ENCODE results near the gene CMTM7.
A peak's percentile ranks its signal among the peaks of the same experiment; 100 is the strongest.

CMTM7 gene

GRCh38 chr3:32397941-32398340, 6.3 kb downstream of the CMTM7 start:
- H3K4me3 ChIP-seq (replicated peaks; ENCODE audit: insufficient read depth, low read length): no peak overlapping the region
- peak overlapping the region; percentile 46 for H3K27ac ChIP-seq (replicated peaks)
- H3K27me3 ChIP-seq (ENCODE audit: insufficient read depth, poor library complexity, severe bottlenecking): no peaks in the 10 kb centered on the region
- no peak for DNase-seq (ENCODE audit: low read depth in 1 of 2, low spot score in 1 of 2)
- TF ChIP-seq, protein P1, sequence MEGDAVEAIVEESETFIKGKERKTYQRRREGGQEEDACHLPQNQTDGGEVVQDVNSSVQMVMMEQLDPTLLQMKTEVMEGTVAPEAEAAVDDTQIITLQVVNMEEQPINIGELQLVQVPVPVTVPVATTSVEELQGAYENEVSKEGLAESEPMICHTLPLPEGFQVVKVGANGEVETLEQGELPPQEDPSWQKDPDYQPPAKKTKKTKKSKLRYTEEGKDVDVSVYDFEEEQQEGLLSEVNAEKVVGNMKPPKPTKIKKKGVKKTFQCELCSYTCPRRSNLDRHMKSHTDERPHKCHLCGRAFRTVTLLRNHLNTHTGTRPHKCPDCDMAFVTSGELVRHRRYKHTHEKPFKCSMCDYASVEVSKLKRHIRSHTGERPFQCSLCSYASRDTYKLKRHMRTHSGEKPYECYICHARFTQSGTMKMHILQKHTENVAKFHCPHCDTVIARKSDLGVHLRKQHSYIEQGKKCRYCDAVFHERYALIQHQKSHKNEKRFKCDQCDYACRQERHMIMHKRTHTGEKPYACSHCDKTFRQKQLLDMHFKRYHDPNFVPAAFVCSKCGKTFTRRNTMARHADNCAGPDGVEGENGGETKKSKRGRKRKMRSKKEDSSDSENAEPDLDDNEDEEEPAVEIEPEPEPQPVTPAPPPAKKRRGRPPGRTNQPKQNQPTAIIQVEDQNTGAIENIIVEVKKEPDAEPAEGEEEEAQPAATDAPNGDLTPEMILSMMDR (IDR thresholded peaks at IDR 0.05; ENCODE audit: insufficient read depth, low read length): no peak
- no peak for TF ChIP-seq GABPA (IDR thresholded peaks at IDR 0.05; ENCODE audit: low read depth)
- no peak for TF ChIP-seq REST (IDR thresholded peaks at IDR 0.05; ENCODE audit: insufficient replicate concordance, low read depth)
- no peak; the same call in 1 of the 2 replicates for TF ChIP-seq POLR2AphosphoS5 (IDR thresholded peaks at IDR 0.05; ENCODE audit: low read depth)
- no peak for TF ChIP-seq SPI1 (IDR thresholded peaks at IDR 0.05; ENCODE audit: borderline replicate concordance, low read depth)

DNA sequence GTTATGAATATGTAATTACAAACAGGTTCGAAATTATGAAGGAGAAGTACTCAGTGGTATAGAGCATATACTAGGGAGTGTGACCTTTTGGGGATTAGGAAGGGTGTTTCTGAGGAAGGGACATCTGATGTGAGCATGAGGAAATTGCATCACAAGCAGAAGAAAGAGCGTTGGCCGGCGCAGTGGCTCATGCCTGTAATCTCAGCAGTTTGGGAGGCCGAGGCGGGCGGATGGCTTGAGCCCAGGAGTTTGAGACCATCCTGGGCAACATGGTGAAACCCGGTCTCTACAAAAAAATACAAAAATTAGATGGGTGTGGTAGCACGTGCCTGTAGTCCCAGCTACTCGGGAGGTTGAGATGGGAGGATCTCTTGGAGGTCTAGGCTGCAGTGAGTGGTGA, 6.9 kb downstream of the CMTM7 start:
- peak in 1 of 2 experiments; percentile 64 for DNase-seq (ENCODE audit: low read depth in 1 of 2, low spot score in 1 of 2)
- H3K27me3 ChIP-seq (ENCODE audit: insufficient read depth, poor library complexity, severe bottlenecking): no peaks in the 10 kb centered on the region
- no peak for TF ChIP-seq REST (IDR thresholded peaks at IDR 0.05; ENCODE audit: insufficient replicate concordance, low read depth)
- no peak for TF ChIP-seq SPI1 (IDR thresholded peaks at IDR 0.05; ENCODE audit: borderline replicate concordance, low read depth)
- TF ChIP-seq POLR2AphosphoS5 (IDR thresholded peaks at IDR 0.05; ENCODE audit: low read depth): peak; percentile 23
- 0 out of 2 replicates have a peak overlapping the region, but pooled peaks have one; percentile 5 for H3K4me3 ChIP-seq (replicated peaks; ENCODE audit: insufficient read depth, low read length)
- H3K27ac ChIP-seq (replicated peaks): peak overlapping the region; percentile 46

DNA sequence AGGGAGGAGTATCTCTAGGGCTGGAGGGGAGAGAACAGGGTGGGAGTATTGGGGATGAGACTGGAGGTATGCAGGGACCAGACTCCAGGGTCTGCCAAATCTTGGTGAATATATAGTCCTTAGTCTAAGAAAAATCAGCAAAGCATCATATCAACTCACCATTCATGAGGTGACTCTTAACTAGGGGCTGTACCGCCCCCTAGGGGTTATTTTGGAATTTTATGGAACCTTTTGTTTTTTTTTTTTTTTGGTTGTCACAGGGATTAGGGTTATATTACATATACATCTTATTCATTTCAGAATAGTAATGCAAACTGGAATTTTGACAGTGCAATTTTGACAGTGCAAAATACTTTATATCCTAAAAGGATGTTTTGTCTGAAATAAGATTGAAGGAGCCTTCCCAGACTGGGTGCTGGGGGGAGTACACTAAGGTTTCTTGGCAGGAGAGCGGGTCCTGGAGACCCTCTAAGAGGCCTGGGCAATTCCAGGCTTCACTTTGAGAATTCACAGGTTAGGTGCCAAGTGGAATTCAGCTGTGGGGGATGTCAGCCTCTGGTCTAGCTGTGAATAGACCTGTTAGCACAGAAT, 7.5 kb downstream of the CMTM7 start:
- H3K27me3 ChIP-seq (ENCODE audit: insufficient read depth, poor library complexity, severe bottlenecking): no peaks in the 10 kb centered on the region
- 0 out of 2 replicates have a peak overlapping the region, but pooled peaks have one; percentile 5 for H3K4me3 ChIP-seq (replicated peaks; ENCODE audit: insufficient read depth, low read length)
- TF ChIP-seq GABPA (IDR thresholded peaks at IDR 0.05; ENCODE audit: low read depth): no peak
- TF ChIP-seq, protein P1 (IDR thresholded peaks at IDR 0.05; ENCODE audit: insufficient read depth, low read length): peak; percentile 9
- H3K27ac ChIP-seq (replicated peaks): peak overlapping the region; percentile 97
- peak in 1 of 2 experiments; percentile 49 for DNase-seq (ENCODE audit: low read depth in 1 of 2, low spot score in 1 of 2)

DNA sequence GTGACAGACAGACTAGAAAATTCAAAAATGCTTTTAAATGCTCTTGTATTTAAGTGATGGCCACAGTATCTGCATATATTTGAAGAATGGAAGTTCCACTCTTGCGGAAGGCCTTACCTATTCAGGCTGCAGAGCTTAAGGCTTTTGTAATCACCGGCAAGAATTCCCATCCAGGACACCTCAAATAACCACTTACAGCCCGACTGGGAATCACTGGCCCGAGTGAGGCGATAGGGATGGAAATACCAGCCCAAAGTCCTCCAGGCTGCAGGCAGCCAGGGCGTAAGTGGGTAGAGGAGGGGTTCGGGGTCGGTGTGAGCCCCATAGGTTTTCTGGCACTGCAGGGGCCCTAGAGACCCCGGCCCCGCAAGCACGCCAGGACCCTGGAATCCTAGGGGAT, 9.5 kb downstream of the CMTM7 start:
- Histone ChIP-seq H3K4me3 (replicated peaks; ENCODE audit: insufficient read depth, low read length) (peak overlapping the region; percentile 40), H3K27me3 (ENCODE audit: insufficient read depth, poor library complexity, severe bottlenecking) (no peaks in the 10 kb centered on the region), H3K27ac (replicated peaks) (peak overlapping the region; percentile 97)
- TF ChIP-seq, protein P1 (IDR thresholded peaks at IDR 0.05; ENCODE audit: insufficient read depth, low read length): no peak
- no peak for TF ChIP-seq SPI1 (IDR thresholded peaks at IDR 0.05; ENCODE audit: borderline replicate concordance, low read depth)
- no peak for DNase-seq (ENCODE audit: low read depth in 1 of 2, low spot score in 1 of 2)
